ENCODE measurements around the gene SH3PXD2A.

- TF ChIP-seq POLR2A (IDR thresholded peaks at IDR 0.05; ENCODE audit: low read depth, low read length): no peak
- TF ChIP-seq POLR2AphosphoS5 (IDR thresholded peaks at IDR 0.05; ENCODE audit: low read depth, low read length): no peak
Observed at GRCh38 chr10:103602852-103603155, 252.6 kb downstream of the SH3PXD2A start.
